HG03025 (cell line): ENCODE data around the gene DLGAP1.

Experiments
- ATAC-seq: cut with Tn5 transposase; IDR thresholded peaks from one replicate; pipeline ENCODE4 v1.9.1; 2021; ENCODE audit warnings: mild to moderate bottlenecking, moderate library complexity; ENCODE audit not compliant: unreplicated experiment, low FRiP score

DLGAP1 gene

GRCh38 chr18:3966642-3967358, 488.3 kb downstream of the DLGAP1 start:
- ATAC-seq, result no peak

- no peak for ATAC-seq
These were observed 488.9 kb downstream of the DLGAP1 start for GRCh38 chr18:3966246-3966641.

DNA sequence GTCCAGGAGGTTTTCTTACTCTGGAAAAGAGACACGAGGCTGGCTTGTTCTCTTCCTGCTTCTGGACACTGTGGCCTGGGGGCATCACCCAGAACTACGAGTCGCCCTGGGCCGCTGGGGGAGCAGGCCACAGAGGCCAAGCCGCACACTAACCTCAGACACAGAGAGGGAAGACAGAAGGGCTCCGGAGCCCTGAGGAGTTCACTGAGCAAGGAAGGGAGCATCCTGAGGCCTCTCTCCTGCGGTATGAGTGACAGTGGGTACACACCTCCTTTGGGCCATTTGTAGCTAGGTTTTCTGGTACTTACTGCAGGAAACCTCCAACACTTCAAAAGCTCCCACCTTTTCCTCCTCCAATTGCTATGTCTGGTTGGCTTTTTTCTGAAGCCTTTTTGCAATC, 494.1 kb downstream of the DLGAP1 start:
- ATAC-seq, result no peak

- no peak for ATAC-seq
These were observed 495.0 kb downstream of the DLGAP1 start for GRCh38 chr18:3960142-3960541.

- no peak for ATAC-seq
These were observed 503.1 kb downstream of the DLGAP1 start for GRCh38 chr18:3952031-3952430.

DNA sequence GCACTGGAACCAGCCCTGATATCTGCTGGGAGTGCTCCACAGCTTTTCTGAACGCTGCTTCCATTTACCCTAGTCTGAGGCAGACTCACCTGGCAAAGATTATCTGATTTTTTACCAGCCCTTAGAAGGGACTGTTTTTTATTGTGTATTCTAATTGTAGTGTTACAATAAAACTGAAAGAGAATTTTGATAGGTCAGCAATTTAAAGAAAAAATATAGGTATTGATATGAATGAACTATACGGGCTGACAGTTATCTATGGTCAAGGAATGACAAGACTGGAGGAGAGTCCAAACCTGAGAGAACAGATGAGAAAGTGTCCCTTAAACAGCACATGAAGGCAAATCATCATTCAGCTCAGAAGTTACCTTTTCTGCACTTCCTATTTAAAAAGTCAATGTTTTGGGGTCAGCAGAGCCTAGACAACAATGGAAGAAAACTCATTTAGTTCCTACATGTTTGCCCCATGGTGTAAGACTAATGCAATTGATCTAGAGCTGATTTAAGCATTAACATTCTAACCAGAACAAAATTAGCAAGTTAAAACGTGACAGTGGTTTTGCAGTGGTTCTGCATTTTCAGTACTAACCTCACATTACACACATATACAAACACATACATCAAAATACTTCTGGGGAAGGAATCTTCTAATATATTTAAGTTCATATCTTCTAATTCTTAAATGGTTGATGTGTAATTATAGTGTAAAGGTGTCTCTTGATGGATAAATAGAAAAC, 504.3 kb downstream of the DLGAP1 start:
- ATAC-seq, result no peak

- ATAC-seq, result no peak
These were observed 506.1 kb downstream of the DLGAP1 start for GRCh38 chr18:3948958-3949357.

DNA sequence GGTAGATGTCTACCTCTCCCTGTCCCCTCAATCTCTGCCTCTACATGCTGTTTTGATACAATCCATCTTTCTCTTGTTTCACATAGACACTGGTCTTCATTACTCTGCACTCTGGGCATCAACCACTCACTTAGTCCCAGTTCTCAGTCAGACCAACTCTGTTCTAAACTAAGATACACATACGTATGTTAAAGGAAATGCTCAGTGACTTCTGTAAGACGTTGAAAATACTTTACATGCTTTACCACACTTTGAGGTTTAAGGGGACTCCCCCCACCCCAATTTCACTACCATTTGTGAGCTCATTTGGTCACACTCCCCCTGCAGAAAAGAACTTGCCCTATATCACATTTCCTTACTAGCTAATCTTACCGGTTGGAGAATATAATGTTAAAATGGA, 507.7 kb downstream of the DLGAP1 start:
- ATAC-seq, result no peak

GRCh38 chr18:3935305-3935704, 519.8 kb downstream of the DLGAP1 start:
- ATAC-seq, result no peak

GRCh38 chr18:3932276-3932675, 522.8 kb downstream of the DLGAP1 start:
- ATAC-seq, result no peak

DNA sequence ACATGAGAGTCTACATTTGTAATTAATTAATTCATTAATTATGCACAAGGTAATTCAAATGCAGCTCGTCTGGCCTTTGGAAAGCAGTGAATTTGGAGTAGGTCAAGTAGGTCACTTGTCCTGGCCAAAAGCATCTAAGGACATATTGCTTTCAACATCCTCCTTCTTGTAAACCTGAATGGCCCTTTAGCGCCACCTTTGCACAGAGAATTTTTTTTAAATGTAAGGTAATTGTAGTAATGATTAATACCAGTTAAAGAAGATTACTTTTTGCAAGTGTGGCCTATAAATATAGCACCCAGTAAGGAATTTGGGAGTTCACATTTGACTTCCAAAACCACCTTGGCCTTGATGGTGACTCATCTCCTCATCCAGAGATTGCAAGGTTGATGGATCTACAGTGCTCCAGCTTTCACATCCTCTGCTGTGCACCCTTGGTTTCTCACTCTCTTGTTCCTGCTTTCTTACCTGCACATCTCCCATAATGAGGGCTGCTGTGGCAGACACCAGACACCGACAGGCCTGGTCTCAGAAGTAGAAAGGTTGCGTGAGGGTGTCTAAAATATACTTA, 523.5 kb downstream of the DLGAP1 start:
- ATAC-seq, result no peak

- ATAC-seq, result no peak
These were observed 524.1 kb downstream of the DLGAP1 start for GRCh38 chr18:3931013-3931315.

GRCh38 chr18:3930126-3931012, 524.7 kb downstream of the DLGAP1 start:
- ATAC-seq, result no peak

GRCh38 chr18:3924455-3924854, 530.7 kb downstream of the DLGAP1 start:
- ATAC-seq, result no peak

- ATAC-seq, result no peak
These were observed 531.4 kb downstream of the DLGAP1 start for GRCh38 chr18:3923750-3924149.

DNA sequence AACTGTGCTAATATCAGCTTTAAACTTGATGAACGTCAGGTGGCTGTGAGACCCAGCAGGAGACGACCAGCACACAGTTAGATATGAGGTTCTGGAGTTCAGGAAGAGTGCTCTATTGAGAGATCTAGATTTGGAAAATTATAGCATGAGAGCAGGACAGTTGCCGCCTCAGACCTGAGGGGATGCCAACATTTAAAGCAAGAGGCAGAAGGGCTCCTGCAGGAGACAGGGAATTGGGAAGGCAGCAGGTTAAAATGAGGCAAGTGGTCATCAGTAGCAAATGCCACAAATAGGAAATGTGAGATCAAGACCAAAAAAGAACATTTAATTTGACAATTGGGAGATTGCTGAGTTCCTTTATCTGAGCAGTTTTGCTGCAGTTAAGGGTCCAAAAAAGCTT, 533.3 kb downstream of the DLGAP1 start:
- no peak for ATAC-seq

GRCh38 chr18:3920832-3921231, 534.3 kb downstream of the DLGAP1 start:
- no peak for ATAC-seq

DNA sequence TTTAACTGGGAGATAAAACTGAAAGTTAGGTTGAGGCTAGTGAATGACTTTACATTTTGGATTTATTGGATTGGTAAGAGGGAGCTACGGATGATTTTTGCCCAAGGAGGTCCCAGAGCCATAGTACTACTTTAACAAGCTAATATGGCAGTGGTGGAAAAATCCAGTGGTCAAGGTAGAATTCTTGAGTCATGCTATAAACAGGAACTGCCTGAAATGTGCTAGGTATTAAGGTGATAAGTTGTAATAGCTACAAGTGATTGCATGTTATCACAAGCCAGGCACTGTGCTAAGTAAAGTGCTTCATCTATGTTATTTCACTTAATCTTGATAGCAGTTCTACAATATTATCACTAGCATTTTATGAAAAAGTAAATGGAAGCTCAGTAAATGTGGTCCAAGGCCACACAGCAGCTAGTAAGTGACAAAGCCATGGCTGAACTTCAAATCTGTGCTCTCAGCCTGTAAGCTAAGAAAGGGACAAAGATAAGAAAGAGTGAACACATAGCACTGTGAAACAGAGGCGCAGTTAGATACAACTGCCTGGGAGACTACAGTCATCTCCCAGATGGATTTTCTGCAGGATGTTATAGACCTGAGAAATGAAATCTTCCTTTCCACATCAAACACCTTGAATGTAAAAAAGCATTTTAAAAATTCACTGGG, 535.6 kb downstream of the DLGAP1 start:
- ATAC-seq, result no peak

DNA sequence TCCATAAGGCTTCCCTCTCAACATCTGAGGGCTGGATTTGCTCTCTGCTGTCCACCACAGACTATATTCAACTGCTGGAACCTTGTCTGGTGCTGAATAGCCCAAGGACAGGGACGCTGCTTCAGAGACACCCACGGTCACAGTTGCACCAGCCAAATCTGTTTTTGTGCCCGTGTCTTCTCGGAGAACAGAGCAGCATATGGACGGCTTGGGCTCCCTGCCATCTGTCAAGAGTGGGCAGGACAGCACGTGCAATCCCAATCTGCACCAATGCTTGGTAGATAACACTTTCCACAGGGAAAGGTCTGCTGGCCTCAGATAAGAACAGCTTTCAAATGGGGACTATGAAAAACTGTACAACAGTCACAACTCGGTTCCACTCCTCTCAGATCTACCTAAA, 539.0 kb downstream of the DLGAP1 start:
- no peak for ATAC-seq

GRCh38 chr18:3914833-3915610, 540.1 kb downstream of the DLGAP1 start:
- no peak for ATAC-seq
